ENCODE measurements around the gene CPEB4. TPM values are rescaled to one million over a fixed set of nuclear protein-coding genes. Genes with fewer than 3 reads are reported as not detected.
A peak's percentile ranks its signal among the peaks of the same experiment; 100 is the strongest.

CPEB4 gene
- total and polyA plus RNA-seq, 2 of the 4 experiments (the other 2 are of a cell fraction), result 7.8 to 22.6 TPM

DNA sequence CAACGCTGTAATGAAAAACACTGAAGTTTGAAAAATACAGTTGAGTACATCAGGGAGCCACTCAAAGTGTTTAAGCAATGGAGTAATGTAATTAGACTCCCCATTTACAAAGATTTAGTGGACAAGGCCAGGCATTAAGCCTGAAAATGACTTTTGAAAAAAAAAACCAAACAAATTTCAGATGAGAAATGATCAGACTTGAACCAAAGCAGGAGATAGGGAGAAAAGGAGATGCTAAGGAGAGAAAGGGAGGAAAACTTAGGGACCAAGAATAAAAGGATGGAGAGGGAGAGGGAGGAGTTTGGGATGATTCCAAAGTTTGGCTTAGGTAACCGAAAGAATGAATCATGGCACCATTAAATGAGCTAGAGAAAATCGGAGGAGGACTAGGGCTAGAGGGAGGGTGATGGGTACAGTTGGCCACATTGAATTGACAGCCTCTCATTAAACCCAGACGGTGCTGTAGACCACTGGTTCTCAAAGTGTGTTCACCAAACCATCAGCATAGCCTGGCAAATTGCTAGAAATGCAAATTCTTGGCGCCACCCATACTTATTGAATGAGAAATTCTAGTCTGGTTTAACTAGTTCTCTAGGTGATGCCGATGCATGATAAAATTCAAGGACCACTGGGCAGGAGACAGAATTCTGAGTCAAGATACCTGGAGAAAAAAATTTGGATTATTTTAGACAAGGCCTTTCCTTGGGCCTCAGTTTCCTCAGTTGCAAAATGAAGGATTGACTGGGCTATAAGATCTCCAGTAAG, 6.2 kb upstream of the CPEB4 start:
- H4K8ac ChIP-seq (ENCODE audit: low read depth in 2 of 2, low read length in 2 of 2), result no peak overlapping the region
- no peak for TF ChIP-seq BHLHE40 (IDR thresholded peaks at IDR 0.05; ENCODE audit: low read depth, low read length)
- no peak for TF ChIP-seq MXI1 (IDR thresholded peaks at IDR 0.05; ENCODE audit: borderline replicate concordance, low read depth, low read length)
- TF ChIP-seq MAFK (IDR thresholded peaks at IDR 0.05; ENCODE audit: low read depth, low read length), result no peak
- TF ChIP-seq SMC3 (IDR thresholded peaks at IDR 0.05; ENCODE audit: low read depth, low read length), result no peak
- no peak for TF ChIP-seq CHD1 (IDR thresholded peaks at IDR 0.05; ENCODE audit: low read depth, low read length)
- TF ChIP-seq USF2 (IDR thresholded peaks at IDR 0.05; ENCODE audit: low read depth, low read length), result no peak
- TF ChIP-seq CTCF (conservative IDR thresholded peaks at IDR 0.05; ENCODE audit: low read depth, low read length), result no peak
- TF ChIP-seq RAD21 (IDR thresholded peaks at IDR 0.05; ENCODE audit: low read length), result no peak
- TF ChIP-seq RCOR1 (IDR thresholded peaks at IDR 0.05; ENCODE audit: insufficient replicate concordance, low read length), result no peak
- TF ChIP-seq CEBPB (IDR thresholded peaks at IDR 0.05; ENCODE audit: low read depth, low read length), result no peak
- no peak for TF ChIP-seq POLR2A (IDR thresholded peaks at IDR 0.05; ENCODE audit: low read depth, low read length)
- TF ChIP-seq RFX5 (IDR thresholded peaks at IDR 0.05; ENCODE audit: low read depth, low read length), result no peak
- TF ChIP-seq NFE2L2 (IDR thresholded peaks at IDR 0.05; ENCODE audit: low read depth, low read length), result no peak
- no peak for TF ChIP-seq FOS (IDR thresholded peaks at IDR 0.05; ENCODE audit: low read depth, low read length)
- no peak for TF ChIP-seq ELK1 (IDR thresholded peaks at IDR 0.05; ENCODE audit: borderline replicate concordance, low read depth, low read length)
- ATAC-seq (ENCODE audit: low read depth), result no peak
- peak; percentile 20 for DNase-seq
- peak overlapping the region; percentile 7; the same call in 1 of the 2 replicates for H2BK120ac ChIP-seq (ENCODE audit: low read depth, low read length)
- peaks cover 5% of the 10 kb centered on the region; the same call in 1 of the 2 replicates for H3K9me1 ChIP-seq (ENCODE audit: insufficient read depth, low read length)
- H3K4me2 ChIP-seq (ENCODE audit: low read depth, low read length), result no peak overlapping the region
- BruUV-seq (replicated peaks), result no TSS peak
- dilution Hi-C loops (cut with HindIII; ENCODE audit: low sequenced_read_pairs, unreplicated experiment) (no loop called here), intact Hi-C loops (cut with micrococcal nuclease) (no loop called here), in situ Hi-C loops (cut with MboI; ENCODE audit: low sequenced_read_pairs) (no loop called here)
- no peak overlapping the region for H3K4me3 ChIP-seq (ENCODE audit: insufficient read depth, low read depth, low read length)
- no peaks in the 10 kb centered on the region for H3K9me3 ChIP-seq (ENCODE audit: control insufficient read depth, insufficient read depth, low read length)
- H2AK9ac ChIP-seq (replicated peaks; ENCODE audit: low read depth, low read length, poor library complexity), result no peak overlapping the region
- H3K4ac ChIP-seq (ENCODE audit: low read depth, low read length), result no peak overlapping the region
- H2BK20ac ChIP-seq (ENCODE audit: low read depth, low read length), result peak overlapping the region; percentile 9; the same call in 1 of the 2 replicates
- POLR2A ChIA-PET (ENCODE audit: unreplicated experiment), result no interaction called here
- no peak overlapping the region for H3K9ac ChIP-seq (ENCODE audit: low read depth, low read length)
- no peaks in the 10 kb centered on the region for H3K79me1 ChIP-seq (ENCODE audit: low read depth in 1 of 2, low read length in 2 of 2)
- CTCF ChIA-PET, result interaction anchor here (0.7 kb wide), 1 partner anchor 25 kb away, joined by 3 read pairs; no protein-coding TSS in a partner anchor
- H4K91ac ChIP-seq (ENCODE audit: insufficient read depth, low read depth, low read length), result peak overlapping the region; percentile 15; the same call in 1 of the 2 replicates
- no peak overlapping the region for H3K27ac ChIP-seq (ENCODE audit: insufficient read depth, low read length)
- no peak overlapping the region for H2AFZ ChIP-seq (replicated peaks; ENCODE audit: low read length, poor library complexity)
- no peaks in the 10 kb centered on the region for H3K36me3 ChIP-seq (ENCODE audit: control insufficient read depth, insufficient read depth, low read length)
- H3K4me1 ChIP-seq (ENCODE audit: control insufficient read depth, insufficient read depth, low read length), result peaks cover 5% of the 10 kb centered on the region; the same call in 1 of the 2 replicates
- no peaks in the 10 kb centered on the region for H4K20me1 ChIP-seq (ENCODE audit: insufficient read depth, low read length)
- no peak overlapping the region for H3K18ac ChIP-seq (ENCODE audit: low read depth, low read length)
- 80% methylated on average over 1 of the region's 6 CpGs; no CpG with 5 or more reads in 1 of the 2 experiments for whole genome bisulfite sequencing, 2 experiments (ENCODE audit: extremely low coverage in 2 of 2, insufficient read length in 1 of 2)
- no peak overlapping the region for H4K5ac ChIP-seq (ENCODE audit: low read depth, low read length)
- H3K23ac ChIP-seq (ENCODE audit: low read depth, low read length), result no peak overlapping the region
- no peak overlapping the region for H2BK15ac ChIP-seq (ENCODE audit: low read depth, low read length)
- no peaks in the 10 kb centered on the region for H3K27me3 ChIP-seq (ENCODE audit: control insufficient read depth, insufficient read depth, low read length)
- no peak overlapping the region for H3K14ac ChIP-seq (replicated peaks; ENCODE audit: low read depth, low read length)
- no peak overlapping the region for H3K56ac ChIP-seq (ENCODE audit: extremely low read depth, insufficient read depth, low read length)
- no peak overlapping the region for H2BK5ac ChIP-seq (ENCODE audit: low read depth, low read length, poor library complexity, severe bottlenecking)
- H2AK5ac ChIP-seq (ENCODE audit: low read depth, low read length), result peak overlapping the region; percentile 56

All from IMR-90 (cell line).